HepG2 (cell line): ENCODE data around the gene EGR1. TPM values are rescaled to one million over a fixed set of nuclear protein-coding genes. Genes with fewer than 3 reads are reported as not detected.

Source experiments
- ARNT2 ChIP-seq: sonication (generic); formaldehyde crosslinking; IDR thresholded peaks from 2 replicates; pipeline ENCODE4 v1.8.0; 2022; ENCODE audit warnings: mild to moderate bottlenecking, low read depth, missing genetic modification reagents, moderate library complexity
- ATAD3A ChIP-seq: sonication (generic); formaldehyde crosslinking; IDR thresholded peaks from 2 replicates; pipeline ENCODE4 v1.4.0; 2020; ENCODE audit warnings: missing genetic modification reagents
- FOXA1 ChIP-seq, 2 experiments: fragments of 450-650 bp in 1 of 2; sonication (generic) in 1 of 2; formaldehyde crosslinking in 1 of 2; IDR thresholded peaks; 2 replicates each; pipeline versions ENCODE4 v1.4.0 to v1.6.1; 2016 to 2020; ENCODE audit warnings: missing genetic modification reagents in 1 of 2
- FOXJ3 ChIP-seq: sonication (generic); formaldehyde crosslinking; IDR thresholded peaks from 2 replicates; pipeline ENCODE4 v1.4.0; 2020; ENCODE audit warnings: missing genetic modification reagents, mild to moderate bottlenecking, borderline replicate concordance
- GATAD1 ChIP-seq: IDR thresholded peaks from 2 replicates; pipeline ENCODE4 v1.6.1; 2016; ENCODE audit warnings: missing genetic modification reagents, missing compliant biosample characterization
- HDAC1 ChIP-seq: sonication (generic); formaldehyde crosslinking; IDR thresholded peaks from 2 replicates; pipeline ENCODE4 v1.5.1; 2020; ENCODE audit warnings: mild to moderate bottlenecking, missing genetic modification reagents
- HNF1A ChIP-seq, 2 experiments: sonication (generic) in 1 of 2; formaldehyde crosslinking in 1 of 2; IDR thresholded peaks; 2 replicates each; pipeline versions ENCODE4 v1.4.0 to v1.6.1; 2016 to 2020; ENCODE audit warnings: borderline replicate concordance in 1 of 2, low read depth in 1 of 2, mild to moderate bottlenecking in 1 of 2, missing genetic modification reagents in 1 of 2
- IRF2 ChIP-seq: IDR thresholded peaks from 2 replicates; pipeline ENCODE4 v1.6.1; 2018; ENCODE audit warnings: missing genetic modification reagents, missing compliant biosample characterization
- KLF16 ChIP-seq, 2 experiments: sonication (generic) in 1 of 2; formaldehyde crosslinking in 1 of 2; IDR thresholded peaks; 2 replicates each; pipeline versions ENCODE4 v1.6.1 to v1.8.0; 2016 to 2023; ENCODE audit warnings: missing genetic modification reagents in 2 of 2, missing compliant biosample characterization in 1 of 2
- MBNL3 ChIP-seq: fragments of 250-450 bp; sonication (Bioruptor Pico); conservative IDR thresholded peaks from 2 replicates; pipeline ENCODE4 v1.8.0; 2022; ENCODE audit warnings: mild to moderate bottlenecking, inconsistent platforms
- MED8 ChIP-seq: sonication (generic); formaldehyde crosslinking; IDR thresholded peaks from 2 replicates; pipeline ENCODE4 v1.8.1; 2023; ENCODE audit warnings: mild to moderate bottlenecking, missing genetic modification reagents; ENCODE audit not compliant: insufficient replicate concordance
- MXI1 ChIP-seq: IDR thresholded peaks from 3 replicates; pipeline ENCODE4 v1.6.1; 2012; ENCODE audit warnings: low read depth, low read length, inconsistent platforms, borderline replicate concordance
- NRL ChIP-seq: sonication (generic); formaldehyde crosslinking; IDR thresholded peaks from 2 replicates; pipeline ENCODE4 v1.5.0; 2020; ENCODE audit warnings: missing genetic modification reagents, mild to moderate bottlenecking, moderate library complexity, borderline replicate concordance
- PLRG1 ChIP-seq: fragments of 450-650 bp; conservative IDR thresholded peaks from 2 replicates; pipeline ENCODE4 v1.6.1; 2016
- POLR2AphosphoS2 ChIP-seq: IDR thresholded peaks from 2 replicates; pipeline ENCODE4 v1.6.1; 2011; ENCODE audit warnings: low read depth, low read length, improper control_type of control experiment
- SNAPC5 ChIP-seq: sonication (generic); formaldehyde crosslinking; IDR thresholded peaks from 2 replicates; pipeline ENCODE4 v1.8.1; 2023; ENCODE audit warnings: mild to moderate bottlenecking, missing genetic modification reagents, borderline replicate concordance
- ZC3H4 ChIP-seq: sonication (generic); formaldehyde crosslinking; IDR thresholded peaks from 2 replicates; pipeline ENCODE4 v1.4.0; 2020; ENCODE audit warnings: missing genetic modification reagents, borderline replicate concordance
- ZNF136 ChIP-seq: sonication (generic); formaldehyde crosslinking; IDR thresholded peaks from 2 replicates; pipeline ENCODE4 v1.8.1; 2022; ENCODE audit warnings: low read depth, mild to moderate bottlenecking, moderate library complexity, missing genetic modification reagents
- ZNF251 ChIP-seq: sonication (generic); formaldehyde crosslinking; IDR thresholded peaks from 2 replicates; pipeline ENCODE4 v1.9.0; 2021; ENCODE audit warnings: mild to moderate bottlenecking, missing genetic modification reagents
- ZNF383 ChIP-seq: sonication (generic); formaldehyde crosslinking; IDR thresholded peaks from 2 replicates; pipeline ENCODE4 v1.4.0; 2020; ENCODE audit warnings: missing genetic modification reagents, mild to moderate bottlenecking, borderline replicate concordance
- ZNF597 ChIP-seq: sonication (generic); formaldehyde crosslinking; IDR thresholded peaks from 2 replicates; pipeline ENCODE4 v1.5.0; 2020; ENCODE audit warnings: missing genetic modification reagents
- ZNF83 ChIP-seq: sonication (generic); formaldehyde crosslinking; IDR thresholded peaks from 2 replicates; pipeline ENCODE4 v1.4.0; 2020; ENCODE audit warnings: missing genetic modification reagents, mild to moderate bottlenecking, borderline replicate concordance
- polyA plus RNA-seq, 8 experiments: library from polyadenylated mRNA; depleted of rRNA in 3 of 8; stranded (reverse) in 7 of 8; unstranded in 1 of 8; fragments of >200 nt; fragmentation: Illumina TruSeq in 4 of 8; extraction: Trizol in 4 of 8; gene quantifications; 2 replicates each; pipeline versions ENCODE4 v1.2.1 to v1.2.3, GENCODE V29; 2011 to 2016; ENCODE audit warnings: low read depth in 4 of 8, missing spikeins in 1 of 8, mixed read lengths in 1 of 8; ENCODE audit not compliant: insufficient read depth in 1 of 8
- total RNA-seq, 5 experiments: library from RNA; depleted of rRNA; stranded (reverse); fragments of >200 nt; fragmentation: Illumina TruSeq; extraction: Trizol; gene quantifications; 2 replicates each; pipeline ENCODE4 v1.2.3, GENCODE V29; 2016; ENCODE audit warnings: low read depth in 1 of 5

The EGR1 gene
- total and polyA plus RNA-seq, 2 of the 13 experiments (the other 11 are each of a cell fraction or from before 2014, with no cell fraction given): 4.1 to 4.5 TPM

- TF ChIP-seq ATAD3A: no peak
- no peak for TF ChIP-seq ZNF597 (CRISPR knock-in tag)
- no peak for TF ChIP-seq PLRG1
- TF ChIP-seq MXI1: peak; percentile 21; the same call in 1 of the 3 replicates
- 0 out of 2 replicates have a peak, but pooled peaks have one; percentile 9 for TF ChIP-seq FOXJ3 (CRISPR knock-in tag)
- TF ChIP-seq ZNF83: no peak
- peak; percentile 82 for TF ChIP-seq HNF1A (IDR thresholded peaks at IDR 0.05; ENCODE audit: low read depth)
- TF ChIP-seq HNF1A (CRISPR knock-in tag; IDR thresholded peaks at IDR 0.05; ENCODE audit: borderline replicate concordance): peak; percentile 87; the same call in 1 of the 2 replicates
- 0 out of 2 replicates have a peak, but pooled peaks have one; percentile 17 for TF ChIP-seq GATAD1 (CRISPR knock-in tag)
- no peak for TF ChIP-seq ZNF251 (CRISPR knock-in tag)
- TF ChIP-seq SNAPC5 (CRISPR knock-in tag): no peak
- TF ChIP-seq KLF16 (CRISPR knock-in tag; IDR thresholded peaks at IDR 0.05): peak in 1 of 2 experiments; percentile 36; a peak in 1 of 4 replicates
- TF ChIP-seq POLR2AphosphoS2: 0 out of 2 replicates have a peak, but pooled peaks have one; percentile 37
- no peak for TF ChIP-seq ZNF383 (CRISPR knock-in tag)
- no peak for TF ChIP-seq NRL (CRISPR knock-in tag)
- no peak for TF ChIP-seq FOXA1 (IDR thresholded peaks at IDR 0.05)
- TF ChIP-seq FOXA1 (CRISPR knock-in tag; IDR thresholded peaks at IDR 0.05): peak; percentile 23; the same call in 1 of the 2 replicates
- TF ChIP-seq IRF2 (CRISPR knock-in tag): 0 out of 2 replicates have a peak, but pooled peaks have one; percentile 40
- TF ChIP-seq HDAC1: peak; percentile 36; the same call in 1 of the 2 replicates
- no peak for TF ChIP-seq MED8 (CRISPR knock-in tag)
- TF ChIP-seq ARNT2 (CRISPR knock-in tag): no peak
- TF ChIP-seq MBNL3 (CRISPR knock-in tag): no peak
- no peak for TF ChIP-seq ZC3H4 (CRISPR knock-in tag)
- TF ChIP-seq ZNF136 (CRISPR knock-in tag): no peak
Observed at GRCh38 chr5:138506370-138507306, 41.4 kb downstream of the EGR1 start (continued).
